Hematopoietic multipotent progenitor cell treated with erythropoietin and hydrocortisone succinate and interleukin-3 and kit ligand, for 17 days (in vitro differentiated cells): ENCODE results near the gene LRRC3C.

Experiments used
- DNase-seq: peaks from one replicate; pipeline ENCODE4 v3.0.0-alpha.2; 2015; ENCODE audit warnings: low spot score

LRRC3C gene

GRCh38 chr17:39923836-39924690, 3.5 kb upstream of the LRRC3C start:
- no peak for DNase-seq

DNA sequence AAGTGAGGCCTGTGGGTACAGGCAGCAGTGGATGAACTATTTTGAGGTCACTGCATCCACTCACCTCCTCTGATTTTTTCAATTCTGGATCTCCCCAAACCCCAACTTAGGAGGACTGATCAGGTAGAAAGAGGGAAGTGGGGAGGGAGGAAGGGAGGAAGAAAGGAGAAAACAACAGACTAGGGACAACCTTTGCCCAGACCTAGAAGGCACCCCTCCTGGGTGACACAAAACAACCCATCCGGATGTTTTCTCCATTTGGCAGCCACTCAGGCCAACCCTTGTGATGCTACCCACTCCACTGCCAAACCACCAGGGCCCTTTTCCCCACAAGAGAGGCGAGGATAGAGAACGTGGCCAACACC, 2.9 kb upstream of the LRRC3C start:
- no peak for DNase-seq

GRCh38 chr17:39925282-39926134, 2.0 kb upstream of the LRRC3C start:
- peak; percentile 50 for DNase-seq

DNA sequence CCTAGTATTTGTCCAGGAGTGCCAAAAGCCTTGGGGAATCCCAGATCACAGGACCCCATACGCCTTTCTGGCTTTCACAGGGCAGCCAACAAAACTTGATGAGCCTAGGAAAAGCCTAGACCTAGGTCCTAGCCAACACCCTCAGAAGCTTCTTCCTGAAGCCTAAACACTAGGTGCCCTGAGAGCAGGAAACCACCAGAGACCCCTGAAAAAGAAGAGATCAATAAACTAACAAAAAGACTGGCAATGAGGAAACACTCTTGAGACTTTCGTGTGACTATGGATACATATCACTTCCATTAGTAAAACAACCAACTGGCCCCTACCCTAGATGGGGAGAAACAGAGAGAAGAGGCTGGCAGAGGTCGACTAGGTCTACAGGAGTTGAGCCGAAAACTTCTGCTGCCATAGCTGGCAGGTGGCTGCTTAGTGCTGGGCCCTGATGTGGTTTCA, 1.4 kb upstream of the LRRC3C start:
- DNase-seq: no peak

DNA sequence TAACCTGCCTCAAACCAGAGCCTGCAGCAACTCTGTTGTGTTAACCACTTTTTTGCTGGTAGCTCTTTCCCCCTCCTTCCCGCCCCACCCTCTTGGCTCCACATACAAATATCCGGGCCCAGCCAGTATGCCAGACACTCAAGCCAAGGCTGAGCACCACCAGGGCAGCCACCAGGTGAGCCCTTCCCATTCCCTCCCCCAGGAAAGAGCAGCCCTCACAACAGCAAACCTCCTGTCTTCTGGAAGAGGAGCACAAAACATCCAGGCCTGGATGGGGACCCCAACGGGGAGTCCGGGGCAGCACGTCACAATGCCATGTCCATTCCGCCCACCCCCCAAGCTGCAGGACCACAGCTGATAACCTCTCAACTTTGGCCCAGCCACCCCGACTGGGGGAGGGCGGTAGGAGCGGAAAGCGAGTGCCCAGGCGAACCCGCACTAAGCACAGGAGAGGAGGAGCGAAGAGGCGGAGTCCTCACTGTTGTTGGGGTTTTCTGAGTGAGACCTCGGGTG, 888 bp upstream of the LRRC3C start:
- DNase-seq: peak; percentile 43

DNA sequence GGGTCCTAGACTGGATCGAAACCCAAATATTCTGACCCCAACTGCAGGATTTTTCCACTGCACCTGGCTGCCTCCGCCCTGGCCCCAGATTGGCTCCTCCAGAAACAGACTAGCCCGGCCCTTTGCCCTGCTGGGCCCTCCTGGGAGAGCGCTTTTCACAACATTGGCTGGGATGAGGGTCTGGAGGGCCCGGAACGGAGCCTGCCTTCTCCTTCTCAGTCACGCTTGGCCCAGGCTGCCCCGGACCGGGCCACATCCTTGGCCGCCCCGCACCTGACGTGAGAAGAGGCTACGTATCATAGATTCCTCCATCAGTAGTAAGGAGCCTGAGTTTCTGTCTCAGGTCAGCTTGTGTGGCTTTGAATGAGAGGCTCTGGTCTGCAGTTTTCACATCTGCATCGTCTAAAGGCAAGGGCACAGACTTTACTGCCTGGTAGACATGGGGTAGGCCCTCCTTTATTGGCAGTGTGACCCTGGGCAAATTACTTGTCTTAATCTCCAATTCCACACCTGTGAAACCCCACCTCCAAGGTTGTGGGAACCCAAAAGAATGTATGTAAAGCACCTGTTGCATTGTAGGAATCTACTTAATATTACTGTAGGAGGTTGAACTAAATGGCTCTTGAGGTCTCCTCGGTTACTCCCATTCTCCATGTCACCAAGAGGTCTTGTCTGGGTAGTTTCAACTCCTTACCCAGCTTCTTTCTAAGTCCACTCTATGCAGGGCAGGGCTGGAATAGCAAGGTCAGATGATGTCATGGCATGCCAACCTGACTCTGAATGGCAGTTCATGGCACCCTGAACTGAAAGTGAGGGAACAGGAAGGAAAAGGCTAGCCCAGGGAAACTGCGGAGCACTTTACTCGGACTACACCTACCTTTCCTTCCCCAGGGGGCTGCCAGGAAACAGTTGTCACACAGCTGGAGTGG, 661 bp downstream of the LRRC3C start:
- DNase-seq: peak; percentile 15

DNA sequence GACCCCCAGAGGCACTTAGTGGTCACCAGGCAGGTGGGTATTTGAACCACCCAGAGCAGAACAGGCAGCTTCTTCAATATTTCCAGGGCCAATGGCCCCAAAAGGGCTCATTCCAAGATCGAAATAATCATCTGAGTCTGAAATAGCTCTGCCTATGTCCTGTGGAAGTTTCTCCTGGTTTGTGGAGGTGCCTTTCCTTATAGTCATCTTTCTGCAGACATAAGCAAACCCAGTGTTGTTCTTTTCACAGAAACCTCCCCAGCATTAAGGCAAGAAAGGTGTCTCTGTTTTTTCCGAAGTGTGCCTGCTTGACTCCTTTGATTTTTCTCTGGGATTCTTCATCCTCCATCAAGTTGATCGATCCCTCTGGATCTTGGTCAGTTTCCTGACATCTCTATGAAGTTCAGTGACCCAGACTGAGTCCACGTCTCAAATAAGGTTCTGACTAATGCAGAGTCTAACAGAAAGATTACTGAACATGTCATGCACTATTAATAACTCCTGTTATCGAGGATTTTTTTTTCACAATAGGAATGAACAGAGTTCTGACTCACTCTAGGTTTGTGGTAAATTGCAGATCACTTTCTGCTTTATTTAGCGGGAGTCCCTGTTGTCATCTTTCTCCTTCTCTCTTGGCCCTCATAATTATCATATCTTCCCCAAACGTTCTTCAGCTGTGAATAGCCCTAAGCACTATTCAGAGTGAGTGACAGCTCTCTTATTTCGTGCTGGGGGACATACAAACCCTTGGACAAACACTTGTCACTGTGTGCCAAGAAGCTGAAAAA, 1.5 kb downstream of the LRRC3C start:
- no peak for DNase-seq

GRCh38 chr17:39929646-39930407, 2.3 kb downstream of the LRRC3C start:
- no peak for DNase-seq

DNA sequence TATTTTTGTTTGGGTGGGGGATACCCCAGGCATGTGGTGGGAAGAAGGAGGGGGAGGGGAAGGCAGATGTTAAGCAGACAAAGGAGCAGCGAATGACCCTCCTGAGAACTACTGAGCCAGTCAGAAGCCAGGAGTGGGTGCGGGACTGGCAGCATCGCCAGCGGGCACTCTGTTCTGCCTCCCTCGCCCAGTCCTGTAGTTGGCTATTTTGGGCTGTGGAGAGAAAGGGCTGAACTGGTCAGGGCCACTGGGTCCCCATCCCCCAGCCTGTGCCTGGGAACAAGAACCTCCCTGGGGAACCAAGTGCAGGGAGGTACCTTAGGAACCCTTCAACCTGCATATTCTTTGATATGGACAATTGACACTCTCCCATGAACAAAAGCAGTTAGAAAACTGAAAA, 6.4 kb downstream of the LRRC3C start:
- DNase-seq: no peak

- no peak for DNase-seq
These were observed 6.8 kb downstream of the LRRC3C start for GRCh38 chr17:39934324-39934723.

- DNase-seq: no peak
These were observed 8.4 kb downstream of the LRRC3C start for GRCh38 chr17:39935909-39936308.

GRCh38 chr17:39937447-39937846, 9.9 kb downstream of the LRRC3C start:
- DNase-seq: no peak

GRCh38 chr17:39938140-39938869, 10.8 kb downstream of the LRRC3C start:
- DNase-seq: no peak

DNA sequence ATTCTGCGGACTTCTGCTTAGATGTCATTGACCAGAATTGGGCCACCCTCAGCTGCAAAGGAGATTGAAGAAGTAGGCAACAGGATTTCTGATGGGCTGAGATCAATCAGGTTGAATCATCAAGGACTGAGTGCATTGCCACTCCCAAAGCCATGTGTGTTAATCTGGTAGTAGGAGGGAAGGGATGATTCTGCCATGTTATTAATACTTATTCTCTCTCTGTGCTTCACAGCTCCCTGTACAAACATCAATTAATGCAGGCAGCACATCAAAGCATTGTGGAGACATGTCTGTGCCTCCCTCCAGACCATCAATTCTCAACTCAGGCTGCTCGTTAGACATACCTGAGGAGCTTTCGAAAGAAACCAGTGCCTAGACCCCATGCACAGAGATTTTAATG, 11.6 kb downstream of the LRRC3C start:
- DNase-seq: no peak

GRCh38 chr17:39939588-39940419, 12.3 kb downstream of the LRRC3C start:
- DNase-seq: no peak

GRCh38 chr17:39943702-39944392, 16.3 kb downstream of the LRRC3C start:
- DNase-seq: no peak

- DNase-seq: no peak
These were observed 16.8 kb downstream of the LRRC3C start for GRCh38 chr17:39944393-39944711.
